SK-N-SH (cell line): ENCODE results near the gene THADA. TPM values are rescaled to one million over a fixed set of nuclear protein-coding genes. Genes with fewer than 3 reads are reported as not detected.

Experiments
- CTCF ChIA-PET: fragments of 300-600, 350-600 bp; formaldehyde crosslinking; extraction: SDS; loops from one replicate; lab custom pipeline; 2021; lab: Yijun Ruan, JAX
- POLR2A ChIA-PET: fragments of 350-600 bp; sonication (Branson Sonifier 250); formaldehyde crosslinking; extraction: SDS; loops from one replicate; lab custom pipeline; 2020; ENCODE audit warnings: antibody characterized with exemption, inconsistent platforms; lab: Yijun Ruan, JAX
- DNase-seq: peaks from one replicate; pipeline ENCODE4 v3.0.0; 2012
- H2AFZ ChIP-seq: fragments of 200-600 bp; sonication (generic); 2 replicates; pipeline ENCODE4 v1.8.1; 2016; ENCODE audit warnings: antibody characterized with exemption, mild to moderate bottlenecking, low read depth
- H3F3A ChIP-seq: fragments of 200-600 bp; sonication (generic); replicated peaks from 2 replicates; pipeline ENCODE3; 2016; ENCODE audit warnings: antibody characterized with exemption, mild to moderate bottlenecking; ENCODE audit not compliant: insufficient read depth
- H3K27ac ChIP-seq, 2 experiments: fragments of 200-500 bp in 1 of 2; fragments of 200-600 bp in 1 of 2; sonication (Bioruptor generic) in 1 of 2; sonication (generic), shearing (Covaris generic) in 1 of 2; 2 replicates each; pipeline versions ENCODE4 v1.5.1 to v1.6.1; 2014 to 2016; ENCODE audit warnings: low read depth in 2 of 2, inconsistent platforms in 1 of 2, low read length in 1 of 2, mild to moderate bottlenecking in 1 of 2, mixed read lengths in 1 of 2
- H3K27me3 ChIP-seq: fragments of 200-600 bp; sonication (generic), shearing (Covaris generic); 2 replicates; pipeline ENCODE4 v1.6.1; 2016; ENCODE audit warnings: mixed run types; ENCODE audit not compliant: insufficient read depth
- H3K36me3 ChIP-seq, 2 experiments: fragments of 200-500 bp in 1 of 2; fragments of 200-600 bp in 1 of 2; sonication (Bioruptor generic) in 1 of 2; sonication (generic) in 1 of 2; replicated peaks in 1 of 2; 2 replicates each; pipeline versions ENCODE3 to v1.5.1; 2014 to 2016; ENCODE audit warnings: low read length in 1 of 2, mild to moderate bottlenecking in 1 of 2; ENCODE audit not compliant: insufficient read depth in 2 of 2, control insufficient read depth in 1 of 2
- H3K4me1 ChIP-seq, 2 experiments: fragments of 200-500 bp in 1 of 2; fragments of 200-600 bp in 1 of 2; sonication (Bioruptor generic) in 1 of 2; sonication (generic), shearing (Covaris generic) in 1 of 2; 2 replicates each; pipeline versions ENCODE4 v1.5.1 to v1.6.1; 2014 to 2016; ENCODE audit warnings: low read depth in 1 of 2, low read length in 1 of 2, mixed run types in 1 of 2; ENCODE audit not compliant: insufficient read depth in 2 of 2, control insufficient read depth in 1 of 2
- H3K4me2 ChIP-seq: fragments of 200-600 bp; sonication (generic), shearing (Covaris generic); 2 replicates; pipeline ENCODE4 v1.6.1; 2017; ENCODE audit warnings: mixed run types
- H3K4me3 ChIP-seq, 2 experiments: fragments of 200-500 bp in 1 of 2; fragments of 200-600 bp in 1 of 2; sonication (Bioruptor generic) in 1 of 2; sonication (generic), shearing (Covaris generic) in 1 of 2; 2 replicates each; pipeline versions ENCODE4 v1.5.1 to v1.8.1; 2014 to 2016; ENCODE audit warnings: low read depth in 2 of 2, inconsistent platforms in 1 of 2, low read length in 1 of 2, mild to moderate bottlenecking in 1 of 2, mixed read lengths in 1 of 2, moderate library complexity in 1 of 2
- H3K79me2 ChIP-seq: fragments of 200-600 bp; sonication (generic); 2 replicates; pipeline ENCODE4 v1.8.1; 2017; ENCODE audit warnings: mild to moderate bottlenecking; ENCODE audit not compliant: insufficient read depth
- H3K9ac ChIP-seq: fragments of 200-600 bp; sonication (generic); 2 replicates; pipeline ENCODE4 v1.6.1; 2017; ENCODE audit warnings: mixed run types
- H3K9me2 ChIP-seq: fragments of 200-600 bp; sonication (generic); 2 replicates; pipeline ENCODE4 v1.6.1; 2017; ENCODE audit warnings: mixed run types
- H3K9me3 ChIP-seq: fragments of 200-600 bp; sonication (generic); 2 replicates; pipeline ENCODE4 v1.6.1; 2017; ENCODE audit warnings: mixed run types, mild to moderate bottlenecking, moderate library complexity
- H4K20me1 ChIP-seq: fragments of 200-600 bp; sonication (generic); 2 replicates; pipeline ENCODE4 v1.6.1; 2017; ENCODE audit warnings: mild to moderate bottlenecking, mixed run types; ENCODE audit not compliant: insufficient read depth
- EP300 ChIP-seq, 2 experiments: IDR thresholded peaks; 2 replicates each; pipeline versions ENCODE4 v1.4.0 to v1.6.1; 2012; ENCODE audit warnings: borderline replicate concordance in 1 of 2, low read depth in 1 of 2, low read length in 1 of 2
- EZH2phosphoT487 ChIP-seq: fragments of 200-600 bp; sonication (generic); IDR thresholded peaks from 2 replicates; pipeline ENCODE4 v1.6.1; 2017; ENCODE audit warnings: low read depth, mixed run types, mild to moderate bottlenecking, antibody characterized with exemption, moderate library complexity, borderline replicate concordance
- JUND ChIP-seq: IDR thresholded peaks from 2 replicates; pipeline ENCODE4 v1.4.0; 2012
- MEF2A ChIP-seq: IDR thresholded peaks from 2 replicates; pipeline ENCODE4 v1.4.0; 2012; ENCODE audit warnings: low read depth, borderline replicate concordance
- MXI1 ChIP-seq: IDR thresholded peaks from 2 replicates; pipeline ENCODE4 v1.6.1; 2012; ENCODE audit warnings: mild to moderate bottlenecking, low read depth, low read length, improper control_type of control experiment
- SIN3A ChIP-seq: IDR thresholded peaks from 2 replicates; pipeline ENCODE4 v1.6.1; 2012; ENCODE audit warnings: low read depth, mild to moderate bottlenecking, low read length, moderate library complexity, borderline replicate concordance
- SMC3 ChIP-seq: IDR thresholded peaks from 2 replicates; pipeline ENCODE4 v1.6.1; 2012; ENCODE audit warnings: low read depth, low read length, improper control_type of control experiment
- TCF12 ChIP-seq: IDR thresholded peaks from 2 replicates; pipeline ENCODE4 v1.4.0; 2012
- USF2 ChIP-seq: fragments of 150-350 bp; IDR thresholded peaks from 2 replicates; pipeline ENCODE4 v1.6.1; 2017; ENCODE audit warnings: antibody characterized with exemption, low read length, low read depth, borderline replicate concordance
- YY1 ChIP-seq: IDR thresholded peaks from 2 replicates; pipeline ENCODE4 v1.4.0; 2012; ENCODE audit warnings: low read depth, mild to moderate bottlenecking
- WGBS: methylation state at CpG from one replicate; pipeline ENCODE4 v1.1.6; 2017; ENCODE audit warnings: low lambda C conversion rate; 5-methylcytosine and 5-hydroxymethylcytosine counted together
- polyA plus RNA-seq, 3 experiments: library from polyadenylated mRNA; depleted of rRNA; stranded (reverse); fragments of >200 nt; gene quantifications; 2 replicates each; pipeline ENCODE4 v1.2.3, GENCODE V29; 2012
- TF ChIP-seq, protein P1 (sequence below): IDR thresholded peaks from 2 replicates; pipeline ENCODE4 v1.4.0; 2012; ENCODE audit warnings: low read depth, borderline replicate concordance
- TF ChIP-seq, protein P2 (sequence below): fragments of 150-350 bp; IDR thresholded peaks from 2 replicates; pipeline ENCODE4 v1.6.1; 2016; ENCODE audit warnings: mild to moderate bottlenecking, low read depth, low read length

Gene THADA
- polyA plus RNA-seq, 1 of the 3 experiments (the other 2 are of a cell fraction), result 25.6 TPM

GRCh38 chr2:43209204-43209717 is 386.6 kb downstream of the THADA start (continued):
- no peak for TF ChIP-seq SIN3A
- no peak for TF ChIP-seq EZH2phosphoT487
- TF ChIP-seq MEF2A, result no peak
- no peak for TF ChIP-seq YY1
- no peak for TF ChIP-seq USF2
- TF ChIP-seq SMC3, result no peak
- TF ChIP-seq, protein P1, sequence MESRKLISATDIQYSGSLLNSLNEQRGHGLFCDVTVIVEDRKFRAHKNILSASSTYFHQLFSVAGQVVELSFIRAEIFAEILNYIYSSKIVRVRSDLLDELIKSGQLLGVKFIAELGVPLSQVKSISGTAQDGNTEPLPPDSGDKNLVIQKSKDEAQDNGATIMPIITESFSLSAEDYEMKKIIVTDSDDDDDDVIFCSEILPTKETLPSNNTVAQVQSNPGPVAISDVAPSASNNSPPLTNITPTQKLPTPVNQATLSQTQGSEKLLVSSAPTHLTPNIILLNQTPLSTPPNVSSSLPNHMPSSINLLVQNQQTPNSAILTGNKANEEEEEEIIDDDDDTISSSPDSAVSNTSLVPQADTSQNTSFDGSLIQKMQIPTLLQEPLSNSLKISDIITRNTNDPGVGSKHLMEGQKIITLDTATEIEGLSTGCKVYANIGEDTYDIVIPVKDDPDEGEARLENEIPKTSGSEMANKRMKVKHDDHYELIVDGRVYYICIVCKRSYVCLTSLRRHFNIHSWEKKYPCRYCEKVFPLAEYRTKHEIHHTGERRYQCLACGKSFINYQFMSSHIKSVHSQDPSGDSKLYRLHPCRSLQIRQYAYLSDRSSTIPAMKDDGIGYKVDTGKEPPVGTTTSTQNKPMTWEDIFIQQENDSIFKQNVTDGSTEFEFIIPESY, result no peak
- TF ChIP-seq TCF12, result no peak

GRCh38 chr2:43207553-43208300 is 388.1 kb downstream of the THADA start:
- Histone ChIP-seq H3K9ac (no peak overlapping the region), H3K36me3 (no peaks in the 10 kb centered on the region), H3K27me3 (no peaks in the 10 kb centered on the region), H3K4me3 (no peak overlapping the region), H2AFZ (no peak overlapping the region), H3K4me2 (no peak overlapping the region), H3K4me1 (no peaks in the 10 kb centered on the region; a peak in 1 of 4 replicates), H3F3A (no peaks in the 10 kb centered on the region), H3K9me2 (no peaks in the 10 kb centered on the region), H3K27ac (no peak overlapping the region), H4K20me1 (no peaks in the 10 kb centered on the region), H3K79me2 (no peaks in the 10 kb centered on the region), H3K9me3 (no peaks in the 10 kb centered on the region)
- CTCF ChIA-PET, result interaction anchor here (1.0 to 4.4 kb wide), 3 partner anchors 10 to 22 kb away, joined by 3 to 22 read pairs (median 3); no protein-coding TSS in a partner anchor
- WGBS, result 74% methylated on average over 9 of the region's 9 CpGs
- POLR2A ChIA-PET, result no interaction called here
- no peak for DNase-seq
- no peak for TF ChIP-seq TCF12
- no peak for TF ChIP-seq JUND

- TF ChIP-seq EP300 (IDR thresholded peaks at IDR 0.05; ENCODE audit: borderline replicate concordance in 1 of 2, low read depth in 1 of 2, low read length in 1 of 2) (no peak), MXI1 (no peak)
- TF ChIP-seq, protein P2, sequence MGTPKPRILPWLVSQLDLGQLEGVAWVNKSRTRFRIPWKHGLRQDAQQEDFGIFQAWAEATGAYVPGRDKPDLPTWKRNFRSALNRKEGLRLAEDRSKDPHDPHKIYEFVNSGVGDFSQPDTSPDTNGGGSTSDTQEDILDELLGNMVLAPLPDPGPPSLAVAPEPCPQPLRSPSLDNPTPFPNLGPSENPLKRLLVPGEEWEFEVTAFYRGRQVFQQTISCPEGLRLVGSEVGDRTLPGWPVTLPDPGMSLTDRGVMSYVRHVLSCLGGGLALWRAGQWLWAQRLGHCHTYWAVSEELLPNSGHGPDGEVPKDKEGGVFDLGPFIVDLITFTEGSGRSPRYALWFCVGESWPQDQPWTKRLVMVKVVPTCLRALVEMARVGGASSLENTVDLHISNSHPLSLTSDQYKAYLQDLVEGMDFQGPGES, result no peak
- Histone ChIP-seq H3F3A (no peaks in the 10 kb centered on the region), H2AFZ (no peak overlapping the region), H3K36me3 (no peaks in the 10 kb centered on the region), H3K4me3 (no peak overlapping the region), H3K9me2 (no peaks in the 10 kb centered on the region), H3K27me3 (no peaks in the 10 kb centered on the region), H4K20me1 (no peaks in the 10 kb centered on the region), H3K9me3 (no peaks in the 10 kb centered on the region), H3K9ac (no peak overlapping the region), H3K4me2 (no peak overlapping the region), H3K27ac (no peak overlapping the region), H3K4me1 (no peaks in the 10 kb centered on the region; a peak in 1 of 4 replicates), H3K79me2 (no peaks in the 10 kb centered on the region)
- CTCF ChIA-PET, result interaction anchor here (0.6 to 4.4 kb wide), 7 partner anchors 10 to 1165 kb away, joined by 3 to 22 read pairs (median 3); partner anchors contain the start of gene ZFP36L2
- 97% methylated on average over 4 of the region's 7 CpGs for WGBS
- POLR2A ChIA-PET, result no interaction called here
- no peak for DNase-seq
Observed at GRCh38 chr2:43206602-43207001, 389.2 kb downstream of the THADA start.
